B cell (primary cell): ENCODE results near the gene ZNF750. TPM values are rescaled to one million over a fixed set of nuclear protein-coding genes. Genes with fewer than 3 reads are reported as not detected.

ENCODE experiments used
- ATAC-seq: fragments of 200-7000 bp; cut with Tn5 transposase; one replicate; pipeline ENCODE4 v1.10.0; 2021; ENCODE audit warnings: low read depth, mild to moderate bottlenecking, moderate number of reproducible peaks, moderate library complexity
- CTCF ChIA-PET: fragments of 350-600 bp; sonication (Branson Sonifier 250); formaldehyde crosslinking; loops from one replicate; lab custom pipeline; 2021; ENCODE audit warnings: antibody characterized with exemption, inconsistent platforms; lab: Charles Lee
- POLR2A ChIA-PET: fragments of 350-600 bp; sonication (Branson Sonifier 250); formaldehyde crosslinking; loops from one replicate; lab custom pipeline; 2021; ENCODE audit warnings: antibody characterized with exemption; lab: Charles Lee
- DNase-seq: peaks from one replicate; pipeline ENCODE4 v3.0.0; 2013
- H2AFZ ChIP-seq: 2 replicates; pipeline ENCODE4 v1.6.1; 2012; ENCODE audit warnings: mild to moderate bottlenecking, low read depth, low read length; ENCODE audit not compliant: insufficient read depth, poor library complexity, severe bottlenecking
- H3K27ac ChIP-seq, 2 donors: 1 replicate in 1 of 2; 2 replicates in 1 of 2; pipeline ENCODE4 v1.5.1; 2012 to 2013; ENCODE audit warnings: low read length in 2 of 2, mild to moderate bottlenecking in 2 of 2, moderate library complexity in 1 of 2
- H3K27me3 ChIP-seq, 4 experiments: fragments of 200-600 bp in 1 of 4; sonication (generic) in 1 of 4; replicated peaks in 1 of 4; 1 replicate in 2 of 4; 2 replicates in 2 of 4; pipeline versions ENCODE4 v1.6.1 to v1.7.0; 2013 to 2016; ENCODE audit warnings: low read length in 3 of 4, mild to moderate bottlenecking in 2 of 4, mixed read lengths in 1 of 4, moderate library complexity in 1 of 4; ENCODE audit not compliant: insufficient read depth in 4 of 4, control insufficient read depth in 3 of 4; ENCODE audit errors: control extremely low read depth in 1 of 4
- H3K36me3 ChIP-seq, 2 experiments: replicated peaks in 1 of 2; 1 replicate in 1 of 2; 2 replicates in 1 of 2; pipeline versions ENCODE4 v1.6.1 to v1.7.1; 2013; ENCODE audit warnings: low read length in 1 of 2; ENCODE audit not compliant: insufficient read depth in 2 of 2, control insufficient read depth in 1 of 2; ENCODE audit errors: control extremely low read depth in 1 of 2, extremely low read depth in 1 of 2
- H3K4me1 ChIP-seq, 2 donors: fragments of 200-600 bp in 1 of 2; sonication (generic) in 1 of 2; 1 replicate in 1 of 2; 2 replicates in 1 of 2; pipeline versions ENCODE4 v1.5.1 to v1.6.1; 2013 to 2017; ENCODE audit warnings: low read length in 2 of 2; ENCODE audit not compliant: control insufficient read depth in 2 of 2, insufficient read depth in 2 of 2
- H3K4me2 ChIP-seq: replicated peaks from 2 replicates; pipeline ENCODE3; 2012; ENCODE audit warnings: mild to moderate bottlenecking, low read depth, low read length; ENCODE audit not compliant: poor library complexity, severe bottlenecking
- H3K4me3 ChIP-seq, 5 experiments: fragments of 200-600 bp in 1 of 5; sonication (generic) in 1 of 5; 1 replicate in 3 of 5; 2 replicates in 2 of 5; pipeline versions ENCODE4 v1.5.1 to v1.7.0; 2011 to 2016; ENCODE audit warnings: low read length in 4 of 5, mild to moderate bottlenecking in 4 of 5, low read depth in 2 of 5, control low read depth in 1 of 5, moderate library complexity in 1 of 5; ENCODE audit not compliant: insufficient read depth in 1 of 5; ENCODE audit errors: control extremely low read depth in 1 of 5, extremely low read depth in 1 of 5
- H3K79me2 ChIP-seq: fragments of 200-600 bp; sonication (generic); one replicate; pipeline ENCODE4 v1.6.0; 2016; ENCODE audit warnings: low read length; ENCODE audit not compliant: control insufficient read depth, insufficient read depth
- H3K9ac ChIP-seq: fragments of 200-600 bp; sonication (generic); 2 replicates; pipeline ENCODE4 v1.6.1; 2017; ENCODE audit warnings: mild to moderate bottlenecking, low read length, moderate library complexity
- H3K9me3 ChIP-seq, 3 donors: one replicate each; pipeline versions ENCODE4 v1.6.1 to v1.7.1; 2013; ENCODE audit warnings: low read length in 2 of 3; ENCODE audit not compliant: control insufficient read depth in 2 of 3, insufficient read depth in 1 of 3; ENCODE audit errors: control extremely low read depth in 1 of 3
- H4K20me1 ChIP-seq: 2 replicates; pipeline ENCODE4 v1.6.0; 2012; ENCODE audit warnings: mild to moderate bottlenecking, low read length; ENCODE audit not compliant: insufficient read depth, control insufficient read depth, poor library complexity, severe bottlenecking
- H3K27ac Mint-ChIP-seq: one replicate; pipeline ENCODE4 v1.8.0; 2021; ENCODE audit warnings: mixed read lengths
- H3K27me3 Mint-ChIP-seq: one replicate; pipeline ENCODE4 v1.8.0; 2021; ENCODE audit warnings: mixed read lengths
- H3K4me1 Mint-ChIP-seq: one replicate; pipeline ENCODE4 v1.8.0; 2021; ENCODE audit warnings: mixed read lengths
- H3K4me3 Mint-ChIP-seq: one replicate; pipeline ENCODE4 v1.8.0; 2021; ENCODE audit warnings: mixed read lengths
- H3K9me3 Mint-ChIP-seq: one replicate; pipeline ENCODE4 v1.8.0; 2022; ENCODE audit warnings: mixed read lengths; ENCODE audit not compliant: insufficient read depth
- EZH2 ChIP-seq: IDR thresholded peaks from 2 replicates; pipeline ENCODE4 v1.6.1; 2012; ENCODE audit warnings: borderline replicate concordance, low read depth, mild to moderate bottlenecking, moderate library complexity, low read length; ENCODE audit not compliant: insufficient read depth, poor library complexity, severe bottlenecking
- WGBS: methylation state at CpG from one replicate; pipeline ENCODE4 v1.1.5; 2013; ENCODE audit warnings: missing lambda C conversion rate; ENCODE audit not compliant: insufficient coverage; 5-methylcytosine and 5-hydroxymethylcytosine counted together
- intact Hi-C: fragments of 100-400 bp; cut with micrococcal nuclease; formaldehyde crosslinking; loops from one replicate; pipeline ENCODE4 v1.10.0; 2022
- polyA plus RNA-seq: library from polyadenylated mRNA; depleted of rRNA; stranded (reverse); fragments of >200 nt; gene quantifications from 2 replicates; pipeline ENCODE4 v1.2.3, GENCODE V29; 2012
- total RNA-seq, 2 donors: library from RNA; stranded (reverse); fragments of 120-200 nt in 1 of 2; gene quantifications; 1 replicate in 1 of 2; 2 replicates in 1 of 2; pipeline versions ENCODE4 v1.2.3 to v1.2.4, GENCODE V29; 2013 to 2022
- TF ChIP-seq, protein P1 (sequence below): fragments of 200-600 bp; IDR thresholded peaks from one replicate; pipeline ENCODE4 v1.8.0; 2022; ENCODE audit warnings: antibody characterized with exemption, mild to moderate bottlenecking

ZNF750 gene
- total and polyA plus RNA-seq, 2 donors (not counting 1 experiment from before 2014, with no cell fraction given), result not detected

DNA sequence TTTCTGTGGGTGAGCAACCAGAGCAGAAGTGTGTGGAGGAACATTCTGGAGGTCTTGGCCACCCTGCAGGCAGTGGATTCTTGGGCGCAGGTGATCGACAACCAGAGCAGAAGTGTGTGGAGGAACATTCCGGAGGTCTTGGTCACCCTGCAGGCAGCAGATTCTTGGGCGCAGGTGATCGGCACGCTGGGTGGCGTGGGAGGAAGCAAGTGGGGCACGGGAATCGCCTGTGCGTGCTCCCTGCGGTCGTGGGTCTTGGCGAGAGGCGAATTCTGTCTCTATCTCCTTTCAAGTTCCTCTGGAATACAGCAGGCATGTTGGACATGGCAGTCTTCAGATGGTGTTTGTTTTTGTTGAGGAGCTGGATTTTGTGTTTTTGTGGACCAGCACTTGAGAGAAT is 30.7 kb upstream of the ZNF750 start:
- peak overlapping the region; percentile 82 for H3K4me3 Mint-ChIP-seq
- peaks cover 63% of the 10 kb centered on the region for H3K4me1 Mint-ChIP-seq
- Histone ChIP-seq H3K4me2 (peak overlapping the region; percentile 73), H4K20me1 (peaks cover 66% of the 10 kb centered on the region), H3K4me1 (peaks cover 61 to 63% of the 10 kb centered on the region in 2 donors), H3K36me3 (peaks cover 0 to 5% of the 10 kb centered on the region in 2 experiments), H3K9me3 (peaks cover 0 to 14% (median 0%) of the 10 kb centered on the region in 3 donors), H2AFZ (no peak overlapping the region), H3K79me2 (peaks cover 44% of the 10 kb centered on the region), H3K9ac (peak overlapping the region; percentile 36), H3K27ac (peak overlapping the region; percentile 76 to 78), H3K4me3 (no peak overlapping the region), H3K27me3 (peaks cover 0 to 28% (median 0%) of the 10 kb centered on the region in 4 experiments)
- DNase-seq, result no peak
- H3K9me3 Mint-ChIP-seq, result no peaks in the 10 kb centered on the region
- 91% methylated on average over 10 of the region's 14 CpGs for WGBS
- ChIA-PET POLR2A (interaction anchor here (0.6 to 3.2 kb wide), 8 partner anchors 10 to 277 kb away, joined by 3 to 22 read pairs (median 4); no protein-coding TSS in a partner anchor), CTCF (interaction anchor here (0.7 to 4.1 kb wide), 12 partner anchors 10 to 181 kb away, joined by 3 to 43 read pairs (median 6); no protein-coding TSS in a partner anchor)
- TF ChIP-seq, protein P1, sequence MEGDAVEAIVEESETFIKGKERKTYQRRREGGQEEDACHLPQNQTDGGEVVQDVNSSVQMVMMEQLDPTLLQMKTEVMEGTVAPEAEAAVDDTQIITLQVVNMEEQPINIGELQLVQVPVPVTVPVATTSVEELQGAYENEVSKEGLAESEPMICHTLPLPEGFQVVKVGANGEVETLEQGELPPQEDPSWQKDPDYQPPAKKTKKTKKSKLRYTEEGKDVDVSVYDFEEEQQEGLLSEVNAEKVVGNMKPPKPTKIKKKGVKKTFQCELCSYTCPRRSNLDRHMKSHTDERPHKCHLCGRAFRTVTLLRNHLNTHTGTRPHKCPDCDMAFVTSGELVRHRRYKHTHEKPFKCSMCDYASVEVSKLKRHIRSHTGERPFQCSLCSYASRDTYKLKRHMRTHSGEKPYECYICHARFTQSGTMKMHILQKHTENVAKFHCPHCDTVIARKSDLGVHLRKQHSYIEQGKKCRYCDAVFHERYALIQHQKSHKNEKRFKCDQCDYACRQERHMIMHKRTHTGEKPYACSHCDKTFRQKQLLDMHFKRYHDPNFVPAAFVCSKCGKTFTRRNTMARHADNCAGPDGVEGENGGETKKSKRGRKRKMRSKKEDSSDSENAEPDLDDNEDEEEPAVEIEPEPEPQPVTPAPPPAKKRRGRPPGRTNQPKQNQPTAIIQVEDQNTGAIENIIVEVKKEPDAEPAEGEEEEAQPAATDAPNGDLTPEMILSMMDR, result no peak
- TF ChIP-seq EZH2, result no peak
- H3K27ac Mint-ChIP-seq, result peak overlapping the region; percentile 95
- intact Hi-C loops, result loop anchor here (2.0 kb wide), 1 partner anchor 210 kb away; no protein-coding TSS in a partner anchor
- H3K27me3 Mint-ChIP-seq, result peaks cover 8% of the 10 kb centered on the region
- ATAC-seq, result no peak

DNA sequence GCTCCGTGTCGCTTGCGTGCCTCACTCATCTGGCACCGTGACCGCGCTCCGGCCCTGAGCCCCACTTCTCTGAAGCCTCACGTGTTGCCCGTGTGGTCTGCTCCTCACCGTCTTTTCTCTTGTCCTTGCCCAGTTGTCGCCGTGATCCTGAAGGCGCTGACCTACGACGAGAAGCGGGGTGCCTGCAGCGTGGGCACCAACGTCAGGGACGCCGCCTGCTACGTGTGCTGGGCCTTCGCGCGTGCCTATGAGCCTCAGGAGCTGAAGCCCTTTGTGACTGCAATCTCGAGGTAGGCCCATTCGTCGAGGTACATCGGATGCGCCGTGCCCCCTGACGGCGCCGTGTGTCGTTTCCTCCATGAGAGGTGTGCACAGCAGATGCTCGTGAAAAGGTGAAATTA is 30.3 kb upstream of the ZNF750 start:
- peaks cover 0 to 14% (median 0%) of the 10 kb centered on the region in 3 donors for H3K9me3 ChIP-seq
- Mint-ChIP-seq H3K4me3 (peak overlapping the region; percentile 82), H3K9me3 (no peaks in the 10 kb centered on the region), H3K4me1 (peaks cover 68% of the 10 kb centered on the region), H3K27me3 (peaks cover 8% of the 10 kb centered on the region), H3K27ac (peak overlapping the region; percentile 95)
- ChIA-PET CTCF (interaction anchor here (1.1 to 4.1 kb wide), 5 partner anchors 10 to 89 kb away, joined by 3 to 43 read pairs (median 25); no protein-coding TSS in a partner anchor), POLR2A (interaction anchor here (1.1 to 3.2 kb wide), 3 partner anchors 9 to 277 kb away, joined by 3 to 20 read pairs (median 8); no protein-coding TSS in a partner anchor)
- DNase-seq (peak; percentile 35), ATAC-seq (no peak)
- no peak overlapping the region for H3K27ac ChIP-seq
- H3K4me1 ChIP-seq, result peaks cover 65 to 67% of the 10 kb centered on the region in 2 donors
- no peak overlapping the region for H3K9ac ChIP-seq
- peaks cover 71% of the 10 kb centered on the region for H4K20me1 ChIP-seq
- TF ChIP-seq, protein P1, result no peak
- no peak for TF ChIP-seq EZH2
- 95% methylated on average over 34 of the region's 35 CpGs for WGBS
- H3K4me3 ChIP-seq, result no peak overlapping the region
- H3K36me3 ChIP-seq, result peaks cover 0 to under 1% of the 10 kb centered on the region in 2 experiments
- H3K79me2 ChIP-seq, result peaks cover 44% of the 10 kb centered on the region
- H2AFZ ChIP-seq, result no peak overlapping the region
- peak overlapping the region; percentile 73 for H3K4me2 ChIP-seq
- intact Hi-C loops, result loop anchor here (2.0 kb wide), 1 partner anchor 211 kb away; no protein-coding TSS in a partner anchor
- H3K27me3 ChIP-seq, result peaks cover 0 to 30% (median 0%) of the 10 kb centered on the region in 4 experiments
